Measurements from ENCODE around the gene CISD1. TPM values are rescaled to one million over a fixed set of nuclear protein-coding genes. Genes with fewer than 3 reads are reported as not detected.

Gene CISD1
- total RNA-seq, 4 donors from 2014 or later, result 14.6 to 21.8 (median 18.1) TPM

DNA sequence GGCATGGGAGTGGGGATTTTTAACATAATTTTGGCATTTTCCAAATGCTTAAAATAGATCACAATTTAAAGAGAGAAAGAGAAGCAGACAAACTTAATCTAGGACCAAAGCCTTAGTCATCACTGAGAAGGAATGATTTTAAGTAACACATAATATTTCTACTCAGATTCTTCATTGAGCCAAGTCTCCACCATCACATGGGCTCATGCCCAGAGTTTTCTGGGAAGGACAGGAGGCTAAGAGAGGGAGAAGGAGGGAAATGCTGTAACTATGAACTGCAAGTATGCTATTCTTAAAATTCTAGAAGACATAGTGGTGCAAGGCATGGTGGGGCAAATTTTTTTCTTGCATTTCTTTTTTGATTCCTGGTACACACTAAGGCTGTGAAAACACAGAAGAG, 42.1 kb downstream of the CISD1 start:
- no peak for DNase-seq (ENCODE audit: low spot score)

DNA sequence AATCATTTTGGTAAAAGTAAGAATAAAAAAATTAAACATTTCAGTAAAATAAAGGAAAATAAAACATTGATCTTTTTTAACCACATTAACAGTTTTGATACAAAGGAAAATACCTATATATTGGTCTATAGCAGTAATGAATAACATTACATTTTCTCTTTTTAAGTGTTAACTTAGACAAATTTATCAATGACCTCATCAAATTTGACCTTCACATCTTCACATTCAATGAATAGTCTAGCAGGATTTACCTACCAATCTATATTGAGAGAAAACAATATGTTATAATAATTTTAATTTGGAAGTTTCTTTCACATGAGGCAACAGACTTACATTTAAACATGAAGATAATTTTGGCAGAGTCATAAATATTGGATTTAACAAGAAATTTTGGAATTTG, 47.9 kb downstream of the CISD1 start:
- ATAC-seq (ENCODE audit: low FRiP score), result no peak
- DNase-seq (ENCODE audit: low spot score), result no peak
- TF ChIP-seq, protein P1, sequence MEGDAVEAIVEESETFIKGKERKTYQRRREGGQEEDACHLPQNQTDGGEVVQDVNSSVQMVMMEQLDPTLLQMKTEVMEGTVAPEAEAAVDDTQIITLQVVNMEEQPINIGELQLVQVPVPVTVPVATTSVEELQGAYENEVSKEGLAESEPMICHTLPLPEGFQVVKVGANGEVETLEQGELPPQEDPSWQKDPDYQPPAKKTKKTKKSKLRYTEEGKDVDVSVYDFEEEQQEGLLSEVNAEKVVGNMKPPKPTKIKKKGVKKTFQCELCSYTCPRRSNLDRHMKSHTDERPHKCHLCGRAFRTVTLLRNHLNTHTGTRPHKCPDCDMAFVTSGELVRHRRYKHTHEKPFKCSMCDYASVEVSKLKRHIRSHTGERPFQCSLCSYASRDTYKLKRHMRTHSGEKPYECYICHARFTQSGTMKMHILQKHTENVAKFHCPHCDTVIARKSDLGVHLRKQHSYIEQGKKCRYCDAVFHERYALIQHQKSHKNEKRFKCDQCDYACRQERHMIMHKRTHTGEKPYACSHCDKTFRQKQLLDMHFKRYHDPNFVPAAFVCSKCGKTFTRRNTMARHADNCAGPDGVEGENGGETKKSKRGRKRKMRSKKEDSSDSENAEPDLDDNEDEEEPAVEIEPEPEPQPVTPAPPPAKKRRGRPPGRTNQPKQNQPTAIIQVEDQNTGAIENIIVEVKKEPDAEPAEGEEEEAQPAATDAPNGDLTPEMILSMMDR (IDR thresholded peaks at IDR 0.05), result no peak

More for the DNA sequence above, 42.1 kb downstream of the CISD1 start:
- TF ChIP-seq, protein P1 (IDR thresholded peaks at IDR 0.05), result no peak
- no peak for ATAC-seq (ENCODE audit: low FRiP score)

DNA sequence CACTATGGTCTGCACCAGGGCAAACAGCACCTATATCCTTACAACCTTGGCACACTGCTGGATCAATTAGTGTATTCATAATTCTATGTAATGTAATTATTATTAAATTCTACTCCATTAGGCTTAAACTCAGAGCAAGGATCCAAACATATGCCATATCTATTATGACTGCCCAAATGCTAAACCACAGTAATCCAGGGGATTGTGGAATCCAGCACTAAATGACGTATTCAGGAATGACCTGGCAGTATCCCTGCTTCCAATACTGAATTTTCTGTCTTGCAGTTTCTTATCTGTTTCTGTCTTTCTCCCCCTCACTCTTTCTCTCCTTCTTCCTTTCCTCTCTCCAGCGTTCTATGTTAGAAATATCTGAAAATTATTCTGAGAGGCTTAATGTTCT, 49.4 kb downstream of the CISD1 start:
- ATAC-seq (ENCODE audit: low FRiP score), result no peak
- DNase-seq (ENCODE audit: low spot score), result no peak
- TF ChIP-seq, protein P1 (IDR thresholded peaks at IDR 0.05), result no peak

DNA sequence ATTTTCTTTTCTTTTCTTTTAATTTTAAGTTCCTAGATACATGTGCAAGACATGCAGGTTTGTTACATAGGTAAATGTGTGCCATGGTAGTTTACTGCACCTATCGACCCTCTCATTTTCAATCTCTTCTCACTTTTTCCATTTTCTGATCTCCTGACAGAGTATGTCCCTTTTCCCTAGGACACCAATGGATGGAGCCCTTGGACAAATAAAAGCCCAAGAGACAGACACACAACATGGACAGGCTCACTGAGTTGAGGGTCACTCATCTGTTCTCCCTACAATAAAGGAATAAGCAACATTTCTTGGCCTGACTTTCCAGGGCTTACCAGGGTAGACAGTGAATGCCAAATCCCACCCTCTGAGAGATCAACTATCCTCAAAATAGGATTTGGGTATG, 50.6 kb downstream of the CISD1 start:
- ATAC-seq (ENCODE audit: low FRiP score) (no peak), DNase-seq (ENCODE audit: low spot score) (no peak)
- TF ChIP-seq, protein P1 (IDR thresholded peaks at IDR 0.05), result no peak

DNA sequence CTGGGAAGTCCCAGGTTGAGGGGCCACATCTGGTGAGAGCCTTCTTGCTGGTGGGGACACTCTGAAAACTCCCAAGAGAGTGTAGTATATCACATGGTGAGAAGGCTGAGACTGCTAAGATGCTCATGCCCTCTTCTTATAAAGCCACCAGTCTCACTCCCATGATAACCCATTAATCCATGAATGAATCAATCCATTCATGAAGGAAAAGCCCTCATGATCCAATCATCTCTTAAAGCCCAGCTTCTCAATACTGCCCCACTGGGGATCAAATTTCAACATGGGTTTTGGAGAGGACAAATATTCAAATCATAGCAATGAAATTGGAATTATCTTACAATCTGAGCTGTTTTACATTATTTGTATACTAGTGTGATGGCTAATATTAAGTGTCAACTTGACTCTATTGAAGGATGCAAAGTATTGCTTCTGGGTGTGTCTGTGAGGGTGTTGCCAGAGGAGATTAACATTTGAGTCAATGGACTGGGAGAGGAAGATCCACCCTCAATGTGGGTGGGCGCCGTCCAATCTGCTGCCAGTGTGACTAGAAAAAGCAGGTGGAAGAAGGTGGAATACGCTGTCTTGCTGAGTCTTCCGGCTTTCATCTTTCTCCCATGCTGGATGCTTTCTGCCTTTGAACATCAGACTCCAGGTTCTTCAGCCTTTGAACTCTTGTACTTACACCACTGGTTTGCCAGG, 51.5 kb downstream of the CISD1 start:
- ATAC-seq (ENCODE audit: low FRiP score) (no peak), DNase-seq (ENCODE audit: low spot score) (no peak)
- TF ChIP-seq, protein P1 (IDR thresholded peaks at IDR 0.05), result no peak

DNA sequence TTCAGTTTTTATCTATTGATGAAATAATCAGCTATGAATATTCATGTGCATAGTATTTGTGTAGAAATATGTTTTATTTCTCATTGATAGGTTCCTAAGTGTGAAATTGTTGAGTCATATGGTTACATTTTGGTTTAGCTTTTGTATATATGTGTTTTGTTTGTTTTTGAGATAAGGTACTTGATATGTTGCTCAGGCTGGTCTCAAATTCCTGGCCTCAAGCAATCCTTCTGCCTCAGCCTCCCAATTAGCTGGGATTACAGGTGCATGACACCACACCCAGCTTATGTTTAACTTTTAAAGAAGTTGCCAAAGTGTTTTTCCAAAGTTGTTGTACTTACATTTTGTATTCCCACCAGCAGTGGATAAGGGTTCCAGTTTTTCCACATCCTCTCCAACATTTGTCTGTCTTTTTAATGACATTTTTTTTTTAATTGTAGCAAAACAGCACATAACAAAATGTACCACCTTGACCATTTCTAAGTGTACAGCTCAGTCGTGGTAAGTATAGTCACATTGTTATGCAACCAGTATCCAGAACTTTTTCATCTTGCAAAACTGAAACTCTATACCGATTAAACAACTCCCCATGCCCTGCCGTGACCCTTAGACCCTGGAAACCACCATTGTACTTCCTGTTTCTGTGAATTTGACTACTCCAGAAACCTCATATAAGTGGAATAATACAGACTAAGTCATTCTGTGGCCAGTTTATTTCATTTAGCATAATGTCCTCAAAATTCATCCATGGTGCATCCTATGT, 53.3 kb downstream of the CISD1 start:
- TF ChIP-seq, protein P1 (IDR thresholded peaks at IDR 0.05), result no peak
- DNase-seq (ENCODE audit: low spot score) (no peak), ATAC-seq (ENCODE audit: low FRiP score) (no peak)

DNA sequence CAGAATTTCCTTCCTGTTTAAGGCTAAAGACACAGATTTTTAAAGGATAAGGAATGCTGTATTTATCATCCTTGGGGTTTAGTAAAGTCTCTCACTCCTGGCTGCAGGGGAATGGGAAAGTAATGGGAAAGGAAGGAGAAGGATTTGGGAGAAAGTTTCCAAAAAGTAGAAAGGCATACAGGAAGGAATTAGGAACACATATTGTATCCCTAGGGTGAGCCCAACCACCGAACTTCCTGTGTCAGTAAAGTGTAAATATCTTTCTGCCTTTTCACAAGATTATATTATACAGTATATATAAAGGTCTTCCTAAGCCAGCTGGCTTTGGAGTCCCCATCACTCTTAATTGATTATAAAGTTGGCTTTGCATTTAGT, 53.9 kb downstream of the CISD1 start:
- TF ChIP-seq, protein P1 (IDR thresholded peaks at IDR 0.05), result no peak
- no peak for DNase-seq (ENCODE audit: low spot score)
- ATAC-seq (ENCODE audit: low FRiP score), result no peak
